RPMI7951 (cell line): ENCODE data around the gene DBET. TPM values are rescaled to one million over a fixed set of nuclear protein-coding genes. Genes with fewer than 3 reads are reported as not detected.

ENCODE experiments used
- total RNA-seq: library from RNA; depleted of rRNA; stranded (reverse); fragments of >200 nt; shearing (Covaris generic); gene quantifications from 2 replicates; pipeline ENCODE4 v1.2.3, GENCODE V29; 2014; rRNA removed

The DBET gene
- total RNA-seq, 1 experiment from 2014 or later: not detected

Other genes with a start within 250 kb of the DBET start
- 45.2 and 58.4 TPM in 2 replicates for gene FRG1, start 123.6 kb upstream of the DBET start, total RNA-seq
- gene FRG2, start 37.2 kb upstream of the DBET start, total RNA-seq: 0.88 and 0.96 TPM in 2 replicates
- not detected in 2 replicates for gene DUX4, start 109.3 kb downstream of the DBET start, total RNA-seq